Activated CD8-positive, alpha-beta T cell treated with anti-CD3 and anti-CD28 coated beads, Interleukin-2, amount 10 ng/mL, durations not matched to agents 7 days and 5 days (primary cell): ENCODE data around the gene ASB10. TPM values are rescaled to one million over a fixed set of nuclear protein-coding genes. Genes with fewer than 3 reads are reported as not detected.
A peak's percentile ranks its signal among the peaks of the same experiment; 100 is the strongest.

ENCODE experiments used
- ATAC-seq: fragments of 150-1000 bp; cut with Tn5 transposase; one replicate; pipeline ENCODE4 v1.10.0; 2021; ENCODE audit warnings: moderate library complexity
- CTCF ChIA-PET: fragments of 350-600 bp; sonication (Branson Sonifier 250); formaldehyde crosslinking; loops from one replicate; lab custom pipeline; 2021; ENCODE audit warnings: antibody characterized with exemption; lab: Charles Lee
- POLR2A ChIA-PET: fragments of 350-600 bp; sonication (Branson Sonifier 250); formaldehyde crosslinking; loops from one replicate; lab custom pipeline; 2021; ENCODE audit warnings: antibody characterized with exemption; lab: Charles Lee
- DNase-seq: peaks from one replicate; pipeline ENCODE4 v3.0.0-alpha.2; 2020
- H3K27ac Mint-ChIP-seq: one replicate; pipeline ENCODE4 v1.8.0; 2021; ENCODE audit warnings: mild to moderate bottlenecking, mixed read lengths
- H3K27me3 Mint-ChIP-seq: one replicate; pipeline ENCODE4 v1.8.0; 2021; ENCODE audit warnings: low read depth, mixed read lengths
- H3K36me3 Mint-ChIP-seq: one replicate; pipeline ENCODE4 v1.8.0; 2021; ENCODE audit warnings: low read depth, mixed read lengths
- H3K4me1 Mint-ChIP-seq: one replicate; pipeline ENCODE4 v1.8.0; 2021; ENCODE audit warnings: low read depth, mixed read lengths
- H3K4me3 Mint-ChIP-seq: one replicate; pipeline ENCODE4 v1.8.0; 2021; ENCODE audit warnings: mild to moderate bottlenecking, mixed read lengths
- H3K9me3 Mint-ChIP-seq: one replicate; pipeline ENCODE4 v1.8.0; 2022; ENCODE audit warnings: mixed read lengths; ENCODE audit not compliant: insufficient read depth
- total RNA-seq, 2 experiments: library from RNA; stranded (reverse); gene quantifications; one replicate each; pipeline ENCODE4 v1.2.3, GENCODE V29; 2021

ASB10 gene
- total RNA-seq, 2 experiments from 2014 or later = not detected

DNA sequence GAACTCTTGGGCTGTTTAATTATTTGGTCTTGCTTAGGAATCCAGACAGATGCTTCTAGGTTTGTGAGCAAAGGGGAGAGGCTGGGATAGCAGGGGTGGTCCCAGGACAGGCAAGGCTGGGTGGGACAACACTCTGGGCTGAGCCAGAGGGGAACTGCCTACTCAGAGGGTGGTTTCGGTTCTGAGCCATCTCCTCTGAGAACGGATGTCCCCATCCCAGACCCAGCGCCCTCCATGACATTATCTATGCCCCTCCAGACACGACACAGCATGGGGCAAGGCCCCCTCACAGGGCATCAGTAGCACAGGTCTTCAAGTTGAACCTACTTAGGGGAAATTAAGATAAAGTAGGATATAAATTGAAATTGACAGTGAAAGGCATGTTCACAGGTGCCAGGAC lies 7.1 kb downstream of the ASB10 start:
- no peak for ATAC-seq
- DNase-seq = no peak
- Mint-ChIP-seq H3K27ac (no peak overlapping the region), H3K36me3 (no peaks in the 10 kb centered on the region), H3K4me3 (no peak overlapping the region), H3K9me3 (no peaks in the 10 kb centered on the region), H3K27me3 (peaks cover 5% of the 10 kb centered on the region), H3K4me1 (no peaks in the 10 kb centered on the region)
- ChIA-PET CTCF (interaction anchor here (1.1 to 2.1 kb wide), 3 partner anchors 10 to 75 kb away, joined by 3 to 9 read pairs (median 6); no protein-coding TSS in a partner anchor), POLR2A (no interaction called here)

DNA sequence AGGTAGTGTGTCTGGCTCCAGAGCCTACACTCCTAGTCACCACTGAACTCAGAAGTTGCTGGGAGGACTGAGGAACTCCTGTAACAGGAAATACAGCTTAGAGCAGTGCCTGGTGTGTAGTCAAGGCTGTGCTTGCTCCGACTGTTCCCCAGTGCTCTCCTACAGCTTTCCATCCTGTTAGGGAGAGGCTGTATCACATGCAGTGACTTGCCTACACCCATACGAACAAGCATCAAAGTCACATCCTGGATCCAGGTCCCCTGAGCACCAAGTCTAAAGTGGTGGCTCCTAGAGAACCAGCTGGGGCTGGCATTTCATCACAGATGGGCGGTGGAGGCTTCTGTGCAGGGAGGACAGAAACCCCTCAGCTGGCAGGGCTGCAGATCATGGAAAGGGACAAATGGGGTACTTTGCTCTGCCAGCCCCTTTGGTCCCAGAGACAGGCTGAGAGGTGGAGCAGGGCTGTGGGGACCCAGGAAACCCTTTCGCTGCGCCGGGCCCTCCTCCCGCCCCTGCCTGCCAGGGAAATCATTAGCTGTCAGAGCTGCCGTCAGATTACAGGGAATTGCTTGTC lies 7.7 kb downstream of the ASB10 start:
- Mint-ChIP-seq H3K27me3 (peaks cover 5% of the 10 kb centered on the region), H3K36me3 (no peaks in the 10 kb centered on the region), H3K27ac (no peak overlapping the region), H3K4me1 (no peaks in the 10 kb centered on the region), H3K4me3 (no peak overlapping the region), H3K9me3 (no peaks in the 10 kb centered on the region)
- no peak for ATAC-seq
- no peak for DNase-seq
- POLR2A ChIA-PET = no interaction called here
- CTCF ChIA-PET = interaction anchor here (0.9 to 2.1 kb wide), 5 partner anchors 9 to 1296 kb away, joined by 3 to 9 read pairs (median 3); no protein-coding TSS in a partner anchor

- Mint-ChIP-seq H3K36me3 (no peaks in the 10 kb centered on the region), H3K4me3 (no peak overlapping the region), H3K27ac (no peak overlapping the region), H3K9me3 (no peaks in the 10 kb centered on the region), H3K4me1 (no peaks in the 10 kb centered on the region), H3K27me3 (peaks cover 5% of the 10 kb centered on the region)
- ChIA-PET CTCF (interaction anchor here (0.9 to 2.1 kb wide), 5 partner anchors 9 to 1295 kb away, joined by 3 to 9 read pairs (median 3); no protein-coding TSS in a partner anchor), POLR2A (no interaction called here)
- DNase-seq = no peak
- ATAC-seq = no peak
Observed at GRCh38 chr7:151178831-151179230, 8.2 kb downstream of the ASB10 start.

DNA sequence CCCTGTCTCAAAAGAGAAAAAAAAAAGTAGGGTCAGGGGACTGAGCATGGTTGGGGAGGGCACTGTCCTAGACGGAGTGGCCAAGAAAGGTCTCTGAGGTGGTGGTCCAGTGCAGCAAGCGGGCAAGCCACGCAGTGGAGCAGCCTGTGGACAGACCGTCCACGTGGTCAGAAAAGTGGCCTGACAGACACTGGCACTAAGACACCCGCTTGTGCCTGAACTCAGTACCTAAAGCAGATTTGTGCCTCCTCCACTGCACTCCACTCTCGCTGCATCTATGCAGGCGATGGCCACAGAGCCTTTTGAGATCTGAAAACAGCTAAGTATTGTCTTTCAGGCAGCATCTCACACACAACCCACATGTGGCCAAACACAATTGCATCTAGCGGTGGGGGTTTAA lies 8.8 kb downstream of the ASB10 start:
- Mint-ChIP-seq H3K4me1 (no peaks in the 10 kb centered on the region), H3K36me3 (no peaks in the 10 kb centered on the region), H3K4me3 (no peak overlapping the region), H3K27me3 (peaks cover 8% of the 10 kb centered on the region), H3K9me3 (no peaks in the 10 kb centered on the region), H3K27ac (no peak overlapping the region)
- DNase-seq (no peak), ATAC-seq (no peak)
- ChIA-PET CTCF (interaction anchor here (1.7 kb wide), 1 partner anchor 8 kb away, joined by 9 read pairs; no protein-coding TSS in a partner anchor), POLR2A (no interaction called here)

DNA sequence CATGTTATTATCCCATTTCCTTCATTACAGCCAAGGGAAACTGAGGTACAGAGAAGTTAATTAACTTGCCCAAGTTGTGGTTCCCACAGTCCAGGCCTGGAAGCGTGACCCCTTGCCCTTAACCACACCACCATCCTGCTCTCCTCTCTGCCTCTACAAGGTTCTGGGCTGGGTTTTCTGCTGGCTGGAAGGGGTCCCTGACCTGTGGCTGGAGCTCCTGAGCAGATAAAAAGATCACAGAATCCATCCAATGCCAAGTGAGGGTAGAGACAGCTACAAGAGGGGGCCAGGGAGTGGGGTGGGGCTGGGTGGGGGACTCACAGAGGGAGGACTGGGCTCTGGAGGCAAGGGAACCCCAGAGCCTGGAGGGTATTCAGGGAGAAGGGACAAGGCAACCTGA lies 9.7 kb downstream of the ASB10 start:
- no peak for DNase-seq
- ChIA-PET POLR2A (interaction anchor here (0.7 kb wide), 1 partner anchor 49 kb away, joined by 3 read pairs; the partner anchor contains the start of gene ABCF2), CTCF (interaction anchor here (1.9 kb wide), 1 partner anchor 55 kb away, joined by 4 read pairs; the partner anchor contains the start of gene CHPF2)
- Mint-ChIP-seq H3K4me1 (peaks cover 6% of the 10 kb centered on the region), H3K27ac (no peak overlapping the region), H3K27me3 (peaks cover 16% of the 10 kb centered on the region), H3K4me3 (no peak overlapping the region), H3K36me3 (no peaks in the 10 kb centered on the region), H3K9me3 (no peaks in the 10 kb centered on the region)
- no peak for ATAC-seq

DNA sequence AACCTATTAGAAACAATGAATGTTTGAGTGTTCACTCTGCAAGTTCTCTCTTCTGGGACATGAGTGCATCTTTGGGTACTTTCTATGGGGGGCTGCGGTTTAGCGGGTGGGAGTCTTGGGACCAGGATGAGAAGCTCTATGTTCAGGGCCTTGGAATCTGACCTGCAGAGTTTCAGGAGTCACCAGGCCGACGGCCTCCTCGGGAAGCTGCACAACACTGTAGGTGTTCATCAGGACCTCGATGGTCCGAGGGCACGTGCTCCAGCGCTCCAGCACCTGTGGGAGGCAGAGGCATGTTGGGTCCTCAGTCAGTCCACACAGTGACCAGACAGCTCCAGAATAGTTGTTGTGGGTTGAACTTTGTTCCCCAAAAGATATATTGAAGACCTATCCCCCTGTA lies 10.6 kb downstream of the ASB10 start:
- CTCF ChIA-PET = interaction anchor here (1.9 kb wide), 1 partner anchor 56 kb away, joined by 4 read pairs; the partner anchor contains the start of gene CHPF2

GRCh38 chr7:151175793-151176311 lies 11.2 kb downstream of the ASB10 start:
- CTCF ChIA-PET = interaction anchor here (1.1 to 1.9 kb wide), 2 partner anchors 57 to 67 kb away, joined by 3 to 4 read pairs; partner anchors contain the start of gene CHPF2
- Mint-ChIP-seq H3K9me3 (no peaks in the 10 kb centered on the region), H3K27ac (no peak overlapping the region), H3K36me3 (no peaks in the 10 kb centered on the region), H3K27me3 (peaks cover 23% of the 10 kb centered on the region), H3K4me1 (peaks cover 8% of the 10 kb centered on the region), H3K4me3 (no peak overlapping the region)
- ATAC-seq = no peak
- POLR2A ChIA-PET = no interaction called here
- DNase-seq = no peak

More for the DNA sequence above, 10.6 kb downstream of the ASB10 start:
- Mint-ChIP-seq H3K9me3 (no peaks in the 10 kb centered on the region), H3K4me3 (no peak overlapping the region), H3K27me3 (peaks cover 18% of the 10 kb centered on the region), H3K4me1 (peaks cover 8% of the 10 kb centered on the region), H3K27ac (no peak overlapping the region), H3K36me3 (no peaks in the 10 kb centered on the region)
- POLR2A ChIA-PET = interaction anchor here (0.6 kb wide), 1 partner anchor 73 kb away, joined by 3 read pairs; no protein-coding TSS in a partner anchor
- DNase-seq (no peak), ATAC-seq (no peak)

DNA sequence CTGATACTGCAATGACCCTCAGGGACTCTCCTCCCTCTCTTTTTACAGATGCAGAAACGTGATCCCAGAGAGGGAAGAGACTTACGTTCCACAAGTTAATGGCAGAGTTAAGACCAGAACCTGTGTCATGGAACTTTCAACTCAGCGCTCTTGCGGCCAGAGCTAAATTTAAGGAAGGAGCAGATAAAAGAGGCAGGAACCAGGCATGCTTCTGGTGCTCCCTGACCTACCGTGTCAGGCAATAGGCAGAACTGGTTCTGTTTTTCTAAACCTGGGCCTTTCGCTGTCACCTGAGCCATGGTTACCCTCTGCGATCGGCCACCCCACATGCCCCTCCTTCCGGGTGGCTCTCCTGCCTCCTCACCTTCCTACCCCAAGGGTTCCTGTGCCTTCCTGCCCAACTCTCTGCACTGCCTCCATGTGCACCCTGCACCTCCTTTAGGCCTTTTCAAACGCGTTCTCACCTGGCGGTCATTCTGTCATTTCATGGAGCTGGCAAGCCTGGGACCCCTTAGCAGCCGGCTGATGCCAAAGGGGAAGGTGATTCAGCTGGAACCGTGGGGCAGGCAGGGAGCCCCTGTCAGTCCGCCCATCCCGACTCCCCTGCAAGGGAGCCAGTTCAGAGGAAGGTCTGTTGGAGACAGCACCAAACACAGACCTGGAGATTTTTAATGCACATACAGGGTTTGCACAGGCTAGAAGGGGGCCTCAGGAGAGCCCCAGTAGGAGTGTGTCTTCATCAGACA lies 11.8 kb downstream of the ASB10 start:
- no peak overlapping the region for H3K27ac Mint-ChIP-seq
- peaks cover 22% of the 10 kb centered on the region for H3K27me3 Mint-ChIP-seq
- ChIA-PET CTCF (interaction anchor here (0.7 to 1.1 kb wide), 3 partner anchors 51 to 69 kb away, joined by 3 read pairs; no protein-coding TSS in a partner anchor), POLR2A (interaction anchor here (0.6 kb wide), 1 partner anchor 8 kb away, joined by 3 read pairs; no protein-coding TSS in a partner anchor)
- no peaks in the 10 kb centered on the region for H3K36me3 Mint-ChIP-seq
- peaks cover 8% of the 10 kb centered on the region for H3K4me1 Mint-ChIP-seq
- H3K9me3 Mint-ChIP-seq = no peaks in the 10 kb centered on the region
- no peak overlapping the region for H3K4me3 Mint-ChIP-seq
- ATAC-seq (no peak), DNase-seq (no peak)

DNA sequence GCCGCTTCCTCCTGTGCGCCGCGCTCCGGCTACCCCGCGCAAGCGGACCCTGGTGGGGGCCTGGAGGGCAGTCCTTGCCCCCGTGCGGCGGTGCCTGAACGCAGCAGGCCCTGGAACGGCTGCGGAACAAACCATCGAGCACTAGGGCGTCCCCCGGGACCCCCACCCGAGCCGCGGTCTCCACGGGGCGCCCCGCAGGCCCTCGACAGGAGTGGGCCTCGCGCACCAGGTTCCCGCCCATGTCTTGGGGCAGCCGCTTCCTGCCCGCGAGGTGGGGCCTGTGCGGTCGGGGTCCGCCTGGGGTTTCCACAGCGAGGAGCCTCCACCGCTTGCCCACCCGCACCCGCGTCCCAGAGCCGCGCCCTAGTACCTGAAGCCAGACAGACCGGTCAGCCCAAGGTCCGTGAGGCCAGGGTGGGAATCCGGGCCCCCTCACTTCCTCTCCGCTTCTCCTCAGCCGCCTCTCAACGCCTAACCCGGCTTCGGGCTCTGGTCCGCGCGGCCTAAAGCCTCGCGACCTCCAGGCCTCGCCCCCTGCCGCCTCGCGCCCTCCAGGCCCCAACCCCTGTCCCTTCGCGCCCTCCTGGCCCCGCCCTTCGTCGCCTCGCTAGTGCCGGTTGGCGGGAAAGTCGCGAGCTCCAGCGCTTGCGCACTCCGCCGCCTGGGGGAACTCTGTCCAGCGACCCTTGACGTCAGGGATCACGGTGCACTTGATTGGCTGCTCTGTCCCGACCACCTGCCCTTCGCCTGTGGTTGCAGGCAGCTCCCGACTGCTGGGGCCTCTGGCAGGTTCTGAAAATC lies 12.6 kb downstream of the ASB10 start:
- Mint-ChIP-seq H3K4me3 (no peak overlapping the region), H3K4me1 (peaks cover 8% of the 10 kb centered on the region), H3K27me3 (peaks cover 30% of the 10 kb centered on the region), H3K27ac (no peak overlapping the region), H3K9me3 (no peaks in the 10 kb centered on the region), H3K36me3 (no peaks in the 10 kb centered on the region)
- POLR2A ChIA-PET = interaction anchor here (0.6 kb wide), 1 partner anchor 8 kb away, joined by 3 read pairs; no protein-coding TSS in a partner anchor
- CTCF ChIA-PET = interaction anchor here (0.7 to 1.1 kb wide), 3 partner anchors 51 to 70 kb away, joined by 3 read pairs; no protein-coding TSS in a partner anchor
- ATAC-seq (no peak), DNase-seq (peak; percentile 36)

- Mint-ChIP-seq H3K9me3 (no peaks in the 10 kb centered on the region), H3K36me3 (no peaks in the 10 kb centered on the region), H3K4me3 (no peak overlapping the region), H3K27me3 (peaks cover 38% of the 10 kb centered on the region), H3K27ac (no peak overlapping the region), H3K4me1 (peaks cover 9% of the 10 kb centered on the region)
- ChIA-PET CTCF (interaction anchor here (0.6 to 1.0 kb wide), 2 partner anchors 34 to 816 kb away, joined by 3 read pairs; no protein-coding TSS in a partner anchor), POLR2A (no interaction called here)
- DNase-seq (no peak), ATAC-seq (no peak)
Observed at GRCh38 chr7:151173386-151174245, 13.4 kb downstream of the ASB10 start.
